CD4-positive, alpha-beta T cell treated with Interleukin-17A for 1 hour (primary cell): ENCODE data around the gene EIF1.

Experiments used
- DNase-seq: peaks from one replicate; pipeline ENCODE4 v3.0.0-alpha.2; 2020

Gene EIF1

GRCh38 chr17:41705271-41705991, 16.7 kb downstream of the EIF1 start:
- no peak for DNase-seq

- DNase-seq: no peak
These were observed 19.4 kb downstream of the EIF1 start for GRCh38 chr17:41707803-41708669.

GRCh38 chr17:41710472-41711090, 21.9 kb downstream of the EIF1 start:
- DNase-seq: no peak

- DNase-seq: no peak
These were observed 23.1 kb downstream of the EIF1 start, which contains the start of gene GAST for GRCh38 chr17:41711669-41712400. TSS of gene GAST (plus strand) at chr17:41712331. CDS start at chr17:41715437, 3,106 bp downstream.

GRCh38 chr17:41717408-41718286, 29.0 kb downstream of the EIF1 start:
- no peak for DNase-seq

GRCh38 chr17:41718287-41718645, 29.6 kb downstream of the EIF1 start:
- DNase-seq: no peak

GRCh38 chr17:41722231-41722630, 33.5 kb downstream of the EIF1 start:
- DNase-seq: no peak

- DNase-seq: no peak
These were observed 35.3 kb downstream of the EIF1 start for GRCh38 chr17:41723801-41724475.

GRCh38 chr17:41724476-41725050, 35.9 kb downstream of the EIF1 start:
- no peak for DNase-seq

GRCh38 chr17:41725134-41725533, 36.4 kb downstream of the EIF1 start:
- no peak for DNase-seq

GRCh38 chr17:41728056-41728455, 39.4 kb downstream of the EIF1 start:
- no peak for DNase-seq

- no peak for DNase-seq
These were observed 41.8 kb downstream of the EIF1 start for GRCh38 chr17:41730479-41730878.

- DNase-seq: no peak
These were observed 43.2 kb downstream of the EIF1 start for GRCh38 chr17:41731836-41732235.

- DNase-seq: no peak
These were observed 44.9 kb downstream of the EIF1 start for GRCh38 chr17:41733348-41734138.

- peak; percentile 11 for DNase-seq
These were observed 45.7 kb downstream of the EIF1 start, which contains the start of gene HAP1 for GRCh38 chr17:41734139-41734948. TSS of gene HAP1 (minus strand) at chr17:41734643. CDS start at chr17:41734634, 9 bp downstream.

- no peak for DNase-seq
These were observed 46.2 kb downstream of the EIF1 start for GRCh38 chr17:41734949-41735313.

- DNase-seq: no peak
These were observed 47.1 kb downstream of the EIF1 start for GRCh38 chr17:41735744-41736143.

- peak; percentile 23 for DNase-seq
These were observed 48.4 kb downstream of the EIF1 start for GRCh38 chr17:41736983-41737679.

GRCh38 chr17:41737680-41738023, 49.0 kb downstream of the EIF1 start:
- no peak for DNase-seq
